Thyroid gland (tissue), 4 donors: ENCODE data around the gene USO1.
A peak's percentile ranks its signal among the peaks of the same experiment; 100 is the strongest.

Source experiments
- CTCF ChIP-seq, 6 experiments: fragments of 200-600 bp in 3 of 6; fragments of 450-650 bp in 3 of 6; sonication (generic) in 3 of 6; IDR thresholded peaks; one replicate each; pipeline ENCODE4 v1.5.1; 2016 to 2019; ENCODE audit warnings: antibody characterized with exemption in 6 of 6, mild to moderate bottlenecking in 2 of 6, inconsistent platforms in 1 of 6, moderate library complexity in 1 of 6
- POLR2A ChIP-seq, 2 donors: fragments of 450-650 bp; IDR thresholded peaks; one replicate each; pipeline ENCODE4 v1.6.1; 2017; ENCODE audit warnings: antibody characterized with exemption in 2 of 2, mild to moderate bottlenecking in 2 of 2, moderate library complexity in 1 of 2

DNA sequence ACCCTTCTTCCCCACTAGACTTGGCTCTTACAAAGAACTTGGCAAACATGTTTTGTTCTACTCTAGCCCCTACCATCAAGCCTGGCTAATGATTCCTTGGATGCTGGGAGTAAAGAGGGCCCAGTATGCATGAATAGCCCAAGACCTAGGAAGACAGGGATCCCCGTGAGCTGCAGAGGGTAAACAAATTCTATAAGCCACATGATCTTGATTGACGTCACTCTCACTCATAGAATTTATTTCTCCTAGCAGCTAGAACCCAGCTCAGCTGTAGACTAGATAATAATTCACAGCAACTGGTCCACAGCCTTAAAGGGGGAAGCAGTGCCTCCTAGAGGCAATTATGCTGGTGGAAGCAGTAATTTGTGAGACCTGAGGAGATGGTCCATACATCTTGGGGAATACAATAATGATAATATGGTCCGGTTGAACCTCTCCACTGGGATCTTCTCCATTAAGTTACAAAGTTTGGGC lies 16.1 kb upstream of the USO1 start:
- TF ChIP-seq CTCF (IDR thresholded peaks at IDR 0.05) (peak in 1 of 6 experiments; percentile 22), POLR2A (IDR thresholded peaks at IDR 0.05) (no peak)
